Osteoblast (primary cell): ENCODE results near the gene BRCA1. TPM values are rescaled to one million over a fixed set of nuclear protein-coding genes. Genes with fewer than 3 reads are reported as not detected.
"Not testable (repeated sequence)": the region's sequence is repeated elsewhere in the genome, so short reads cannot be mapped to it uniquely, and the experiment has no call there.

Source experiments
- DNase-seq: peaks from one replicate; pipeline ENCODE4 v3.0.0; 2011; ENCODE audit warnings: low spot score, mixed read lengths; ENCODE audit not compliant: insufficient read length; ENCODE audit errors: missing footprints
- H2AFZ ChIP-seq: 2 replicates; pipeline ENCODE4 v1.6.0; 2011; ENCODE audit warnings: mild to moderate bottlenecking, low read length
- H3K27ac ChIP-seq: 2 replicates; pipeline ENCODE4 v1.5.1; 2011; ENCODE audit warnings: mild to moderate bottlenecking, low read depth, low read length, moderate library complexity
- H3K27me3 ChIP-seq: 2 replicates; pipeline ENCODE4 v1.6.0; 2012; ENCODE audit warnings: mild to moderate bottlenecking, control low read depth, inconsistent platforms, low read length, moderate library complexity; ENCODE audit not compliant: insufficient read depth
- H3K36me3 ChIP-seq: 2 replicates; pipeline ENCODE4 v1.5.1; 2011; ENCODE audit warnings: mild to moderate bottlenecking, low read length, control low read depth, moderate library complexity; ENCODE audit not compliant: insufficient read depth
- H3K4me1 ChIP-seq: 2 replicates; pipeline ENCODE4 v1.5.1; 2011; ENCODE audit warnings: mild to moderate bottlenecking, low read length, control low read depth, moderate library complexity; ENCODE audit not compliant: insufficient read depth
- H3K4me2 ChIP-seq: 2 replicates; pipeline ENCODE4 v1.6.0; 2011; ENCODE audit warnings: mild to moderate bottlenecking, low read length; ENCODE audit not compliant: insufficient read depth
- H3K4me3 ChIP-seq: fragments of 200-600 bp; sonication (generic); 3 replicates; pipeline ENCODE4 v1.5.1; 2012; ENCODE audit warnings: mild to moderate bottlenecking, low read length, inconsistent platforms; ENCODE audit not compliant: insufficient read depth
- H3K79me2 ChIP-seq: 2 replicates; pipeline ENCODE4 v1.6.0; 2012; ENCODE audit warnings: mild to moderate bottlenecking, low read length, control low read depth, inconsistent platforms; ENCODE audit not compliant: insufficient read depth
- H3K9me3 ChIP-seq: 2 replicates; pipeline ENCODE4 v1.5.1; 2011; ENCODE audit warnings: low read depth, low read length, control low read depth
- H4K20me1 ChIP-seq: 2 replicates; pipeline ENCODE4 v1.6.0; 2012; ENCODE audit warnings: mild to moderate bottlenecking, low read length, control low read depth; ENCODE audit not compliant: insufficient read depth
- CTCF ChIP-seq: IDR thresholded peaks from 2 replicates; pipeline ENCODE4 v1.5.1; 2011; ENCODE audit warnings: mild to moderate bottlenecking, low read depth, low read length, moderate library complexity; ENCODE audit errors: extremely low read depth
- total RNA-seq: library from RNA; depleted of rRNA; stranded (reverse); fragments of >200 nt; gene quantifications from 2 replicates; pipeline ENCODE4 v1.2.3, GENCODE V29; 2012

Gene BRCA1
- total RNA-seq, 1 donor: 5.4 TPM

- H2AFZ ChIP-seq: no peak overlapping the region
- no peaks in the 10 kb centered on the region for H3K79me2 ChIP-seq
- no peaks in the 10 kb centered on the region for H3K36me3 ChIP-seq
- H4K20me1 ChIP-seq: no peaks in the 10 kb centered on the region
- H3K4me3 ChIP-seq: no peak overlapping the region
- no peak for DNase-seq
- no peak overlapping the region for H3K4me2 ChIP-seq
- no peaks in the 10 kb centered on the region for H3K4me1 ChIP-seq
- no peaks in the 10 kb centered on the region for H3K27me3 ChIP-seq
- H3K27ac ChIP-seq: no peak overlapping the region
- TF ChIP-seq CTCF: no peak
- H3K9me3 ChIP-seq: no peaks in the 10 kb centered on the region
Observed at GRCh38 chr17:43143201-43143600, 18.0 kb upstream of the BRCA1 start.

GRCh38 chr17:43142153-43142552 lies 17.0 kb upstream of the BRCA1 start:
- no peak overlapping the region for H3K4me2 ChIP-seq
- H2AFZ ChIP-seq: no peak overlapping the region
- no peaks in the 10 kb centered on the region for H3K27me3 ChIP-seq
- no peak for DNase-seq
- no peaks in the 10 kb centered on the region for H3K9me3 ChIP-seq
- H3K27ac ChIP-seq: no peak overlapping the region
- no peaks in the 10 kb centered on the region for H3K79me2 ChIP-seq
- no peak overlapping the region for H3K4me3 ChIP-seq
- TF ChIP-seq CTCF: no peak
- H3K4me1 ChIP-seq: no peaks in the 10 kb centered on the region
- no peaks in the 10 kb centered on the region for H3K36me3 ChIP-seq
- H4K20me1 ChIP-seq: no peaks in the 10 kb centered on the region

DNA sequence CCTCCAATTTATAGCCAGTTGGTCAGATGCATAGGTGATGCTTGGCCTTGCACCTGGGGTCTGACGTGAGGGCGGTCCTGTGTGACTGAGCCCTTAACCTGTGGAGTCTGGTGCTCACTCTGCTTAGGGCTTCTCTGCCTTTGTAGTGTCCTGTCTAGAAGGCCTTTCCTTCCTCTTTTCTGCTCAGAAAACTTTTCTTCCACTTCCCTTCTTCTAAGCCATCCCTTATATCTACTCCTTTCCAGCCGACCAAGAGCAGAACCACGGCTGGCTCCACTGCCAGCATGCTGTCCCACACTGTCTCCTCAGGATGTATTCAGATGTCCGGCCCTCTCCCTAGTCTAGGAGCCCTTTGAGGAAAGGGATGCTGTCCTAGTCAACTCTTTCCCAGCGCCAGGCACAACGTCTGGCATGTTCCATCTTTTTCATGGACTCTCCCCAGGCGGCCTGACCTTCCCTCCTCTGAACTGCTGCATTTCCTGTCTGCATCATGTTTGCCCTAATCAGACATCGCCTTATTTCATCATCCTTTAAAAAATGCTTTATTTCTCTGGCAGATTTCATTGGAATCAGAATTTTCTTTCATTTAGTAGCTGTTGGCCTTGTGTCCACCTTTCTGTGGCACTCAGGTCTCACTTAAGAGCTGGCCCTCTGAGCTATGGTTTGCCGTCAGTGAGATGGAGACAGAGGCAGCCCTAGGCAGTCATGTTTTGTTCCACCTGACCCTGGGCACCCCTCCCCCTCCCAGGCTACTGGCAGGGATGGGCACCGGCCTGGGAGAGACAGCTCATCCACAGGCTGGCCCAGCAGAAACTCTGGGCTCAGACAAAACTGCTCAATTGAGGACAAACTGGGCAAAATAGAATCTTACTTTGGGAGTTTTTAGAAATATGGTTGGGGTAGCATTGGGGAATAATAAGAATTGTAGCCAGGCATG lies 15.5 kb upstream of the BRCA1 start:
- no peak overlapping the region for H3K27ac ChIP-seq
- no peaks in the 10 kb centered on the region for H3K9me3 ChIP-seq
- H3K4me2 ChIP-seq: no peak overlapping the region
- TF ChIP-seq CTCF: no peak
- no peaks in the 10 kb centered on the region for H3K36me3 ChIP-seq
- no peaks in the 10 kb centered on the region for H4K20me1 ChIP-seq
- no peak overlapping the region for H2AFZ ChIP-seq
- no peak overlapping the region for H3K4me3 ChIP-seq
- no peaks in the 10 kb centered on the region for H3K4me1 ChIP-seq
- no peaks in the 10 kb centered on the region for H3K27me3 ChIP-seq
- H3K79me2 ChIP-seq: no peaks in the 10 kb centered on the region
- DNase-seq: no peak

- not testable (repeated sequence) for DNase-seq, H4K20me1 ChIP-seq, H3K27me3 ChIP-seq, H2AFZ ChIP-seq, H3K27ac ChIP-seq, H3K4me1 ChIP-seq, H3K9me3 ChIP-seq, H3K79me2 ChIP-seq, H3K36me3 ChIP-seq, H3K4me3 ChIP-seq, H3K4me2 ChIP-seq
Observed at GRCh38 chr17:43138531-43138930, 13.4 kb upstream of the BRCA1 start.

DNA sequence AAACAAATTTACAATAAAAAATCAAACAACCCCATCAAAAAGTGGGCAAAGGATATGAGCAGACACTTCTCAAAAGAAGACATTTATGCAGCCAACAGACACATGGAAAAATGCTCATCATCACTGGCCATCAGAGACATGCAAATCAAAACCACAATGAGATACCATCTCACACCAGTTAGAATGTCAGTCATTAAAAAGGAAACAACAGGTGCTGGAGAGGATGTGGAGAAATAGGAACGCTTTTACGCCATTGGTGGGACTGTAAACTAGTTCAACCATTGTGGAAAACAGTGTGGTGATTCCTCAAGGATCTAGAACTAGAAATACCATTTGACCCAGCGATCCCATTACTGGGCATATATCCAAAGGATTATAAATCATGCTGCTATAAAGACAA lies 11.4 kb upstream of the BRCA1 start:
- H3K27me3 ChIP-seq, H2AFZ ChIP-seq, H3K36me3 ChIP-seq, H3K79me2 ChIP-seq, H3K4me2 ChIP-seq, H4K20me1 ChIP-seq, H3K27ac ChIP-seq, H3K4me3 ChIP-seq, DNase-seq, H3K4me1 ChIP-seq, H3K9me3 ChIP-seq: not testable (repeated sequence)
